ENCODE measurements around the gene ATM.

Gene ATM

GRCh38 chr11:108222574-108223347, at the start of gene ATM, which contains the start of gene NPAT:
ATM (plus strand) TSS chr11:108223067; CDS start chr11:108227625, 4,558 bp downstream.
NPAT (minus strand) TSS chr11:108222638; CDS start chr11:108222536, 102 bp downstream.
- FAIRE-seq (peak; percentile 99), DNase-seq (ENCODE audit: insufficient read length, low spot score) (peak; percentile 97)

DNA sequence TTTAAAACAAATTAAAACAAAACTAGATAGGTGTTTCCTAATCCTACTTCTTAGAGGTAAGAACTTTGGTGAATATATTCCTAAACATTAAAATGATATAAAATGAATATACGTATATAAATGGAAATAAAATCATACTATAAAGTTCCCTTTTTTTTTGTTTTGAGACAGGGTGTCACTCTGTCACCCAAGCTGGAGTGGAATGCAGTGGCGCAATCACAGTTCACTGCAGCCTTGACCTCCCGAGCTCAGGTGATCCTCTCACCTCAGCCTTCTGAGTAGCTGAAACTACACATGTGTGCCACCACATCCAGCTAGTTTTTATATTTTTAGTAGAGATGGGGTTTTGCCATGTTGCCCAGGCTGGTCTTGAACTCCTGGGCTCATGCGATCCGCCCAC, 45.3 kb upstream of the ATM start:
- DNase-seq (ENCODE audit: insufficient read length, low spot score) (no peak), FAIRE-seq (no peak)

DNA sequence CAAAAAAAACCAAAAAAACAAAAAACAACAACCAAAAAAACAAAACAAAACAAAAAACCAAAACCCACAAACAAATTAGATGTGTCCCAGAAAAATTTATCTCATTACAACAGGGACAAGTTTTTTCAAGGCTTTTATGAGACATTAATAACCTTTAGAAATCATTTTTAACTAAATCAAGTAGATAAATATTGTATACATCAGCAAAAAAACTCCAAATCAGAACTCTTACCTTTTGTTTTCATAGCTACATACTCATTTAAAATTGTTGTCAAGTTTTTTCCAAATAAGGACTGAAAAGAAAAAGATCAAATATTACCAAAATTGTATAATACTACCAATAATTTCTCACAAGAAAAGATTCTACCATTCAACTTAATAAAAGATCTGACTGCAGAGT, 29.1 kb upstream of the ATM start:
- DNase-seq (ENCODE audit: insufficient read length, low spot score) (no peak), FAIRE-seq (no peak)

DNA sequence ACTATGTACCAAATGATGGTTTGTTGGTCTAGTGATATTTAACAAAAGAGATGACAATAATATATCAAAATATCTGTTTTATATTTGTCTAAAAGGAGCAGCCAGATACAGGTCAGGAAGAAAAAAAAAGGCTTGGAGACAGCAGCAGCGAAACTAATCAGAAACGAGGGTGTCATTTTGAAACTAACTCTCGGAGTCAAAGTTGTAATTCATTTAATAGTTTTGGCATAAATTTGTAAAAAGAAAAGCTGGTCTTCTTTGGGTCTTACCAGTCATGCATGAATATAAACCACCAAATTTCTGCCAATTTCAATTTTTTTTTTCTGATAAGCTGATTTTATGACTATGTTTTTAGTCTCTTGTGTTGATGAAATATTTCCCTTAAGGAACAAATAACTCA, 26.0 kb upstream of the ATM start:
- DNase-seq (ENCODE audit: insufficient read length, low spot score): no peak
- no peak for FAIRE-seq

GRCh38 chr11:108197351-108197750, 25.5 kb upstream of the ATM start:
- DNase-seq (ENCODE audit: insufficient read length, low spot score) (no peak), FAIRE-seq (no peak)

- no peak for FAIRE-seq
- no peak for DNase-seq (ENCODE audit: insufficient read length, low spot score)
Observed at GRCh38 chr11:108198833-108199232, 24.0 kb upstream of the ATM start.

GRCh38 chr11:108199446-108200321, 23.2 kb upstream of the ATM start:
- no peak for DNase-seq (ENCODE audit: insufficient read length, low spot score)
- peak; percentile 54 for FAIRE-seq

DNA sequence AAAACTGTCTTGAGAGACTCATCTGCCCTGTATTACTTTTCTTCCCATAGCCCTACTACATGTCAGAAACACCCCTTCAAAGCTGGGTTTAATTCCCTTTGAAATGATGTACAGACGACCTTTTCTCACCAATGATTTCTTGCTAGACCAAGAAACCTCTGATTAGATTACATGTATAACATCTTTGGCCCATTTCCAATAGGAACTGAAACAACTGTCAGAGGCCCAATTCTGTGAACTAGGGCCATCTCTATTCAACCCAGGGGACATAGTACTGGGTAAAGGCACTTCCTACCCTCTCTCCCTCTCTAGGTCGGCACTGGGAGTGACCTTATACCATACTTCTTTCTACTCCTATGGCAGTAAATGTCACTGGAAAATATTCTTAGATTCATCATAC, 19.8 kb upstream of the ATM start:
- DNase-seq (ENCODE audit: insufficient read length, low spot score) (no peak), FAIRE-seq (no peak)

DNA sequence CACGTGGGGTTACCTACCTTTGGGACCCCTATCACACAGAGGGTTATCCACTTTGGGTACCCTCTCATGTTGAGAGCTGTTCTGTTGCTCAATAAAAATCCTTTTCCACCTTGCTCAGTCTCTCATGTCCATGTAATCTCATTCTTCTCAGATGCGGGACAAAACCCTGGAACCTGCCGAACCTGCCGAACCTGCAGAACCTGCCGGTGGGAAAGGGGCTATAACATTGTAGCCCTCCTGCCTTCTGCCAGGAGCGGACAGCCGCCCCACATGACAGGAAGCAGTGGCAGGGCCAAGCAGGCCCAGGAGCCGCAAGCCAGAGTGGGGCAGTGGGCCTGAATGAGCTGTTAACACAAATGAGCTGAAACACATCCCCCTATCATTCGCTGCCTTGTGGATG, 18.5 kb upstream of the ATM start:
- FAIRE-seq (no peak), DNase-seq (ENCODE audit: insufficient read length, low spot score) (no peak)

GRCh38 chr11:108204929-108205499, 17.9 kb upstream of the ATM start:
- DNase-seq (ENCODE audit: insufficient read length, low spot score) (no peak), FAIRE-seq (no peak)

- DNase-seq (ENCODE audit: insufficient read length, low spot score) (no peak), FAIRE-seq (peak; percentile 9)
Observed at GRCh38 chr11:108206171-108206570, 16.7 kb upstream of the ATM start.

DNA sequence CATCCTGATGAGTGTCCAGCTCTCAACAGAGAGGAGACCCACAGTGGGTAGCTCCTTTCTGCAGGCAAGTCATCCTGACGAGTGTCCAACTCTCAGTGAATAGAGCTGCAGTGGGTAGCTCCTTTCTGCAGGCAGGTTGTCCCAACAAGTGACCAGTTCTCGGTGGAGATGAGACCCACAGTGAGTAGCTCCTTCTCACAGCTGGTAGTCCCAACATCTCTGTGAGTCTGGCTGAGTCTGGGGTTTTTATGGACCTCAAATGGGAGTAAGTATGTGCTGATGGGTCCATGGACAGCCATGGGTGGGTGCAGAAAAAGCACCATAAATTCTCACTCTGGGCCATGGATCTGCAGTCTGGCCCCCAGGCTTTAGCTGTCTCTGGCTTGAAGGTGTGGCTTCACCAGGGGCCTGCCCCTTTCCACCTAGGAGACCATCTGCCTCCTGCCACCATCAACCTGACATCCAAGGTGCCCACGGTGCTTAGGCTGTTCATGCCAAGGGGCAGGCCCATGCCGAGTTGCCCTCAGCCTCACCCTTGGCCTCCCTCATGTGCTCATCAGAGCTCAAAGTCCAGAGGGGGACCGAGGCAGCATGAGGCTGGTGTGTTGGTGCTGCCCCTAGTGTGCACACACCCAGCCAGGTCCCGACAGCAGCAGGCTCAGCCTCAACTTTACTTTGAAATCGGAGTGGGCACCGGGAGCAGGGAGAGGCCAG, 15.7 kb upstream of the ATM start:
- FAIRE-seq (no peak), DNase-seq (ENCODE audit: insufficient read length, low spot score) (no peak)

DNA sequence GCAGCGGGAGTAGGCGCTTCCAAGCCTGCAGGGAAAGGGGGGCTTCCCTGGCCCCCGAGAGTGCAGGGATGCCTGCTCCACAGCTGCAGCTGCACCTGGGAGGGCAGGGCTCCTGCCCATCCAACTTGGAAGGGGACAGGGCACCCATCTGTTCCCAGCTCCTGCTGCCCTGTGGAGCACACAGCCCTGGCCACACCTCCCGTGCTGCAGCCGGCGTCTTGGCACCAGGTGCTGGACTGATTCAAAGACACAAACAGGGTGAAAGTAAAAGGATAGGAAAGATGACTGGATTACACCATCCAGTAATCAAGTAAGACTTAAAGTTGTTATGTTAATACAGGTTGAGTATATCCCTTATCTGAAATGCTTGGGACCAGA, 15.2 kb upstream of the ATM start:
- FAIRE-seq: peak; percentile 63
- DNase-seq (ENCODE audit: insufficient read length, low spot score): no peak

DNA sequence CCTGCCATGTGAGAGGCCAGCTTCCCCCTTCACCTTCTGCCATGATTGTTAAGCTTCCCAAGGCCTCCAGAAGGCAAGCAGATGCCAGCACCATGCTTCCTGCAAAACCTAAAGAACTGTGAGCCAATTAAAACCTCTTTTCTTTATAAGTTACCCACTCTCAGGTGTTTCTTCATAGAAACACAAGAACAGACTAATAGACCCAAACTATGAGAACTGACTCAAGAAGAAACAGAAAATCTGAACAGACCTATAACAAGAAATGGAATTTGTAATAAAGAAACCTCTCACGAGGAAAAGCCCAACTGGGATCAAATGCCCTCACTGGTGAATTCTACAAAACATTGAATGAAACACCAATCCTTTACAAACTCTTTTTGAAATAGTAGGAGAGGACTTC, 12.4 kb upstream of the ATM start:
- FAIRE-seq (no peak), DNase-seq (ENCODE audit: insufficient read length, low spot score) (no peak)

- FAIRE-seq (no peak), DNase-seq (ENCODE audit: insufficient read length, low spot score) (no peak)
Observed at GRCh38 chr11:108213784-108214183, 9.1 kb upstream of the ATM start.

DNA sequence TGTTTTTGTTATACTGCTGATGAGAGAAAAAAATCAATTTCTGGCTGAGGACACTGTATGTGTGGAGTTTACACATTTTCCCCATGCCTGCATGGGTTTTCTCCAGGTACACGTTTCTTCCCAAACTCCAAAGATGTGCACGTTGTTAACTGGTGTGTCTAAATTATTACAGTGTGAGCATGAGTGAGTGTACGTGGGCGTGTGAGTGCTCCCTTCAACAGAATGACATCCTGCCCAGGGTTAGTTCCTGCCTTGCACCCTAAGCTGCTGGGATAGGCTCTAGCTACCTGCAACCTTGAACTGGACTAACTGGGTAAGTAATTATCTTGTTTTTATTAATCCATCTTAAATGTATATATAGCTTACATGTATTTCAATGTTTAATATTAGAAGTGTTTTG, 5.9 kb upstream of the ATM start:
- FAIRE-seq (no peak), DNase-seq (ENCODE audit: insufficient read length, low spot score) (no peak)

DNA sequence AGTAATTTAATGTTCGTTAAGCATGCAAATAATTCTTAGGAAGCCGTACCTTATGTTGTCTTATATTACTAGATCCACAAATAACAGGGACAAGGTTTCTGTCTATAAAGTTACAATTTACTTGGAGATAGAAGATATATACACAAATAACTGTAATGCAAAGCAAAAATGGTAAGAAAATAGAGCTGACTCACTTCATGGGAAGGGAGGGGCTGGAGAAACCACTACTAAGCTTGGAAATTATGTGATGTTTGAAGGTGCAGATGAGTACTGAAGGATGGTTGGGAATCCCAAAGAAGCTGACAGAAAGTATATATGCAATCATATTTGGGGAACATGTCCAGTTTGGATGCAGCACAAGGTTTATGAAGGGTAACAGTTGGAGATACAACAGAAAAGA, 4.4 kb upstream of the ATM start:
- FAIRE-seq (no peak), DNase-seq (ENCODE audit: insufficient read length, low spot score) (no peak)

DNA sequence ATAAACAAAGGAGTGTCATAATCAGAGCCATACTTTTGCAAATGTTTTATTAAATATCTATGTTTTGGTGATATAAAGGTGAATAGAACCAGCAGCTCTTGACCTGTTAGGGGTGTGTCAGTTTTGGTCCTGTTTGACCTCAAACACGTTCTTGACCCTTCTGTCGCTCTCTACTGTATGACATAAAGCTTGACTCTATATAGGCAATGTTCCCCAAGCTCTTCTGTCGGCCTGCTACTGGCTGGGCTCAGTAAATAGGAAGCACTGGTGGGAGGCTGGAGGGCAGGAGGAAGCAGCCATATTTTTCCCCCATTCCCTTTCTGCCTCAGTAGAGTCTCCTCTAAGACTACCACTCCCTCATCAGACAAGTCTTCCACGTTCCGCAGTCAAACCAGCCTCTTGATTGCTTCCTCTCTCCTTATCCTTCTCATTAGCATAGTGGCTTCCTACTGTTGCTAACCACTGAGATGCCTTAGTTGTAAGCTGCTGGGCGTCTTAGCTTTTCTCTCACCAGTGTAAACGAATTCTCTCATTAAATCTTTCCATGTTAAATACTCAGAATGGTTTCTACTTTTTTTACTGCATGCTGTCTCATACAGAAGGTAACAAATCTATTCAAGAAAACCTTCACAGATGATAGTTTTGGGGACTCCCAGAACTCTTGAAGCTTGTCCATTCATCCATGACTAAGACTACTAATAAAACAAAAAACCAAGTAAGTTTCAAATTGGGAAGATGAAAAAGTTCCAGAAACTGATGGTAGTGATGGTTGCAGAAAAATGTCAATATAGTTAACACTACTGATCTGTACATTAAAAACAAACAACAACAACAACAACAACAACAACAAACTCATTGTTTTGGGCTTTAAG, 3.7 kb upstream of the ATM start:
- DNase-seq (ENCODE audit: insufficient read length, low spot score) (no peak), FAIRE-seq (no peak)

GRCh38 chr11:108220721-108221336, 2.0 kb upstream of the ATM start:
- FAIRE-seq: no peak

DNA sequence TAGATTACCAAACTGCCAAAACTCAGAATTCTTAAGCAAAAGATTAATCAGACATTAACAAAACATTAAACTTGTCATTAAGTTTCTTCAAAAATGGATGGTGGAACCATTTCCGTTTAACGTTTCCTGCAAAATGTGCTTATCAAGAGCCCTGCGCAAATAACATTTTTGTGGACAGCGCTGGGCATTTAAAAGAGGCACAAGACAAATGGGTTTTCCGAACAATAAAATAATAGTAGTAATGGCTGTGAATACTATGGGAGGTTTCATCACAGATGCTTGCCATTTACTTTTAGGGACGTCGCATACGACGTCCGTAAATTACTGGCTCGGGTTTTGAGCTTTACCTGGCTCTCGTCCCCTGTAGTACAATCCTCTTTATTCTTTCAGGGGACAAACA, 1.5 kb upstream of the ATM start:
- no peak for FAIRE-seq
- DNase-seq (ENCODE audit: insufficient read length, low spot score): no peak

More at GRCh38 chr11:108220721-108221336, 2.0 kb upstream of the ATM start:
- no peak for DNase-seq (ENCODE audit: insufficient read length, low spot score)

Measured in HTR-8/SVneo (cell line).